Measurements from ENCODE around the gene FAM107A.

GRCh38 chr3:58594117-58594516 is 16.9 kb upstream of the FAM107A start:
- TF ChIP-seq CSRNP3 (CRISPR knock-in tag; IDR thresholded peaks at IDR 0.05) (no peak), BACH2 (CRISPR knock-in tag; IDR thresholded peaks at IDR 0.05; ENCODE audit: borderline replicate concordance) (no peak)

Measured in SK-N-SH treated with all-trans-retinoic acid at 6 μM for 48 hours (cell line).